Activated T-cell treated with anti-CD3 and anti-CD28 coated beads, Interleukin-2, amount 50 U/mL, for 4 hours (primary cell): ENCODE measurements around the gene PLAAT3. TPM values are rescaled to one million over a fixed set of nuclear protein-coding genes. Genes with fewer than 3 reads are reported as not detected.
A peak's percentile ranks its signal among the peaks of the same experiment; 100 is the strongest.

ENCODE experiments used
- ATAC-seq, 2 donors: fragments of 200-7000 bp; cut with Tn5 transposase; one replicate each; pipeline ENCODE4 v1.10.0; 2021
- DNase-seq: peaks from one replicate; pipeline ENCODE4 v3.0.0-alpha.2; 2020
- H3K27me3 Mint-ChIP-seq: one replicate; pipeline ENCODE4 v1.8.0; 2021; ENCODE audit warnings: low read depth, mixed read lengths
- H3K36me3 Mint-ChIP-seq: one replicate; pipeline ENCODE4 v1.8.0; 2022; ENCODE audit warnings: mixed read lengths; ENCODE audit not compliant: insufficient read depth
- H3K4me1 Mint-ChIP-seq: one replicate; pipeline ENCODE4 v1.8.0; 2021; ENCODE audit warnings: low read depth, mixed read lengths
- H3K4me3 Mint-ChIP-seq: one replicate; pipeline ENCODE4 v1.8.0; 2021; ENCODE audit warnings: mild to moderate bottlenecking, moderate library complexity, mixed read lengths
- H3K9me3 Mint-ChIP-seq: one replicate; pipeline ENCODE4 v1.8.0; 2021; ENCODE audit warnings: mixed read lengths
- total RNA-seq, 3 donors: library from RNA; stranded (reverse); gene quantifications; one replicate each; pipeline ENCODE4 v1.2.1, GENCODE V29; 2021

The PLAAT3 gene
- total RNA-seq, 3 donors from 2014 or later = 0.63 to 1.7 (median 0.90) TPM

DNA sequence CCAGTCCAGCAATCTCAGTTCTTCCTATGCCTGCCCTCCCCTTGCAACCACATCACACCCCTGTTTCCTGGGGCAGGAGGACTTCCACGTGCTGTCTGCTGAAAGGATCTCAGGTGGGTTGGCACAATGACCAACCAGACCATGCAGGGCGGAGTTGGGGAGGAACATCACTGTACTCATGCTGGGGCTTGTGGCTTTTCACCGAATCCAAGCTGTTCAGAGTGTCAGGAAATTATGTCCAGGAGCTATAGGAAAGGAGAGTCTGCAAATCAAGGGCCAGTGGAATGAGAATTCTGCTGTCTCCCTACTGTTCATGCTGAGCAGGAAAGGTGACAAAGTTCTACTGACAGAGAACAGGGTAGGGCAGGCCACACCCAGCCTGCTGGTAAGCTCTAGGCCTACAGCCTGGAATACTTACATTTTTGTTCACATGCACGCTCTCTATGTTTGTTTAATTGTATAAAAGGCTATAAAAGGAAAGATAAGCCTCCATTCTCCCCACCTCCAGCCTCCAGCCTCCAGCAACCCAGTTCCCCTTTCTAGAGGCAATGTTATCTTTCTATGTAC, 49.4 kb downstream of the PLAAT3 start:
- DNase-seq (no peak), ATAC-seq (no peak)
- Mint-ChIP-seq H3K9me3 (no peaks in the 10 kb centered on the region), H3K4me3 (peak overlapping the region; percentile 31), H3K27me3 (no peaks in the 10 kb centered on the region), H3K36me3 (no peaks in the 10 kb centered on the region), H3K4me1 (peaks cover 59% of the 10 kb centered on the region)

GRCh38 chr11:63564056-63564774, 50.0 kb downstream of the PLAAT3 start:
- Mint-ChIP-seq H3K4me3 (no peak overlapping the region), H3K36me3 (no peaks in the 10 kb centered on the region), H3K27me3 (no peaks in the 10 kb centered on the region), H3K9me3 (no peaks in the 10 kb centered on the region), H3K4me1 (peaks cover 63% of the 10 kb centered on the region)
- DNase-seq = no peak
- peak; percentile 58 to 59 for ATAC-seq

- Mint-ChIP-seq H3K36me3 (no peaks in the 10 kb centered on the region), H3K9me3 (no peaks in the 10 kb centered on the region), H3K4me1 (peaks cover 61% of the 10 kb centered on the region), H3K4me3 (peak within 1 kb of the TSS; percentile 20), H3K27me3 (no peaks in the 10 kb centered on the region)
- DNase-seq (no peak), ATAC-seq (no peak)
Measured at GRCh38 chr11:63563201-63564055, 50.8 kb downstream of the PLAAT3 start, which contains the start of gene PLAAT2. Gene PLAAT2, minus strand, starts transcription at chr11:63563379. Its CDS starts 55 bp downstream, at chr11:63563324.

GRCh38 chr11:63560506-63561180, 53.6 kb downstream of the PLAAT3 start:
- Mint-ChIP-seq H3K9me3 (no peaks in the 10 kb centered on the region), H3K4me3 (no peak overlapping the region), H3K4me1 (peaks cover 45% of the 10 kb centered on the region), H3K36me3 (no peaks in the 10 kb centered on the region), H3K27me3 (no peaks in the 10 kb centered on the region)
- DNase-seq (peak; percentile 16), ATAC-seq (no peak)

DNA sequence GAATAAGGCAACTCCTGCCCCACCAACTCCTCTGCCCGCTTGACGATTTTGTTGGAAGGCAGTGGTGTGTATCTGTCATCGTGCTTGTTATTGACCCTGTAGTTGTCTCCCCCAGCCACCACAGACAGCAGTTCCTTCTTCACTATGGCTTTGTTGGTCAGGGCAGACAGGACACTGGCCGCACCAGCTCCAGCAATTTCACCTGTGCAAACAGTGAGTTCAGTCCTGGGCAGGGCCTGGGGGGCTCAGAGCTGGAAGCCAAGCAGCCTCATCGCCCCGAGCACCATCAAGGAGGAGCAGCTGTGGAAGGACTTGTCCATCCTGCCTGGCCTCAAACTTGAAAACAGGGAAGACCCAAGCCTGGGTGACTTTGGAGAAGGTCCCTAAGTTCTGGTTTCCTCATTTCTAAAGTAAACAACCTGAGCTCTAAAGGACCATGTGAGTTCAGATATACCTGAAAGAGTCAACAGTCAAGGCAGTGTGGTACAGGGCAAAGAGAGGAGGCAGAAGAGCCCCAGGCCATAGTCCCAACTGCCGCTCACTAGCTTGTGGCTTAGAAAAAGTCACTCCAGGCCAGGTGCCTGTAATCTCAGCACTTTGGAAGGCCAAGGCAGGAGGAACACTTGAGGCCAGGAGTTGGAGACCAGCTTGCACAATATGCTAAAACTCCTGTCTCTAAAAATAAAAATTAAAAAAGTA, 55.6 kb downstream of the PLAAT3 start:
- peaks cover 47% of the 10 kb centered on the region for H3K4me1 Mint-ChIP-seq
- DNase-seq (no peak), ATAC-seq (no peak)
- no peaks in the 10 kb centered on the region for H3K36me3 Mint-ChIP-seq
- H3K9me3 Mint-ChIP-seq = no peaks in the 10 kb centered on the region
- no peak overlapping the region for H3K4me3 Mint-ChIP-seq
- H3K27me3 Mint-ChIP-seq = no peaks in the 10 kb centered on the region

- Mint-ChIP-seq H3K9me3 (no peaks in the 10 kb centered on the region), H3K4me1 (peaks cover 54% of the 10 kb centered on the region), H3K36me3 (no peaks in the 10 kb centered on the region), H3K27me3 (no peaks in the 10 kb centered on the region), H3K4me3 (no peak overlapping the region)
- ATAC-seq (no peak), DNase-seq (no peak)
Measured at GRCh38 chr11:63557570-63557969, 56.7 kb downstream of the PLAAT3 start.

GRCh38 chr11:63556404-63557013, 57.7 kb downstream of the PLAAT3 start:
- Mint-ChIP-seq H3K4me3 (no peak overlapping the region), H3K9me3 (no peaks in the 10 kb centered on the region), H3K4me1 (peaks cover 60% of the 10 kb centered on the region)

GRCh38 chr11:63554877-63555223, 59.4 kb downstream of the PLAAT3 start:
- no peaks in the 10 kb centered on the region for H3K27me3 Mint-ChIP-seq
- no peak overlapping the region for H3K4me3 Mint-ChIP-seq
- H3K4me1 Mint-ChIP-seq = peaks cover 54% of the 10 kb centered on the region
- ATAC-seq (no peak), DNase-seq (no peak)
- no peaks in the 10 kb centered on the region for H3K9me3 Mint-ChIP-seq
- no peaks in the 10 kb centered on the region for H3K36me3 Mint-ChIP-seq

More at GRCh38 chr11:63556404-63557013, 57.7 kb downstream of the PLAAT3 start:
- no peak for DNase-seq
- Mint-ChIP-seq H3K36me3 (no peaks in the 10 kb centered on the region), H3K27me3 (no peaks in the 10 kb centered on the region)
- no peak for ATAC-seq

GRCh38 chr11:63553759-63554158, 60.5 kb downstream of the PLAAT3 start:
- Mint-ChIP-seq H3K27me3 (no peaks in the 10 kb centered on the region), H3K4me1 (peaks cover 53% of the 10 kb centered on the region), H3K36me3 (no peaks in the 10 kb centered on the region), H3K4me3 (peak overlapping the region; percentile 63), H3K9me3 (no peaks in the 10 kb centered on the region)
- peak; percentile 44 for DNase-seq
- peak; percentile 93 for ATAC-seq

DNA sequence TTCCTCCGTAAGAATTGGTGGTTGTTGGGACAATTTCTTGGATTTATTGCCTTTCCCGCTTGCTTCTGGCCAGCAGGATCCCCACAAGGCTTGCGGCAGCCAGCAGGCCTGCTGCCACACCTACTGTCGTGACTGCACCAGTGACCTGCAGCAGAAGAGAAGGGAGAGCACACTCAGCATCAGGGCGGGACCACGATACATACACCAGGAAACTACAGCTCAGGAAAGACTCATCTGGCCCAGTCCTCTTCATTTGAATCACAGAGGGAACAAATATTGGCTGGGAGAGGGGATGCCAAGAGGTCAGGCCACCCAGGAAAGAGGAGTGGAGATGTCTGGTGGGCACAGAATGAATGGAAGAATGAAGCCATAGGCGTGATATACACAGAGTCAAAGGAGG, 61.3 kb downstream of the PLAAT3 start:
- no peaks in the 10 kb centered on the region for H3K27me3 Mint-ChIP-seq
- ATAC-seq (no peak), DNase-seq (no peak)
- peaks cover 2% of the 10 kb centered on the region for H3K36me3 Mint-ChIP-seq
- H3K4me1 Mint-ChIP-seq = peaks cover 53% of the 10 kb centered on the region
- no peaks in the 10 kb centered on the region for H3K9me3 Mint-ChIP-seq
- peak overlapping the region; percentile 53 for H3K4me3 Mint-ChIP-seq

DNA sequence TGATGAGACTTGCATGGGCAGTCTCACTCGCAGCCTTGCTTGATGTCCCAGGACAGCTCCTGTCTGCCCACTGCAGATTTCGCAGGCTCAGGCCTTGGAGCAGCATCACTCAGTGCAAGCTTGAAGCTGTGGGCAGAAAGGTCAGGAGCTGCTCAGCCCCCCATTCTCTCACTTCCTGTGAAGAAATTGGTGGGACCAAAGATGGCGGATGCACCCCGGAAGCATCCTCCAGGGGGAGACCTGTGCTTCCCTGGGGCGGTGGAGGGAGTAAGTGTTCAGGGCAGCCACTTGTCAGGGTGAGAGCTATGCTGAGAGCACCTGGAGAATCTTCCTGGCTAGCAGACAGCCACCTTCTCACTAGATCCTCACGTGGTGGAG, 62.4 kb downstream of the PLAAT3 start:
- H3K4me1 Mint-ChIP-seq = peaks cover 52% of the 10 kb centered on the region
- ATAC-seq (no peak), DNase-seq (no peak)
- H3K4me3 Mint-ChIP-seq = peak overlapping the region; percentile 76
- H3K9me3 Mint-ChIP-seq = no peaks in the 10 kb centered on the region
- no peaks in the 10 kb centered on the region for H3K27me3 Mint-ChIP-seq
- peaks cover 9% of the 10 kb centered on the region for H3K36me3 Mint-ChIP-seq

GRCh38 chr11:63551091-63551888, 62.9 kb downstream of the PLAAT3 start:
- Mint-ChIP-seq H3K36me3 (peaks cover 15% of the 10 kb centered on the region), H3K9me3 (no peaks in the 10 kb centered on the region), H3K4me3 (peak overlapping the region; percentile 76), H3K27me3 (no peaks in the 10 kb centered on the region), H3K4me1 (peaks cover 49% of the 10 kb centered on the region)
- DNase-seq (no peak), ATAC-seq (no peak)
